ENCODE data around the gene ATXN1. TPM values are rescaled to one million over a fixed set of nuclear protein-coding genes. Genes with fewer than 3 reads are reported as not detected.

Gene ATXN1
- total and polyA plus RNA-seq, 2 of the 8 experiments (the other 6 are each of a cell fraction or from before 2014, with no cell fraction given): 1.6 to 4.0 TPM

DNA sequence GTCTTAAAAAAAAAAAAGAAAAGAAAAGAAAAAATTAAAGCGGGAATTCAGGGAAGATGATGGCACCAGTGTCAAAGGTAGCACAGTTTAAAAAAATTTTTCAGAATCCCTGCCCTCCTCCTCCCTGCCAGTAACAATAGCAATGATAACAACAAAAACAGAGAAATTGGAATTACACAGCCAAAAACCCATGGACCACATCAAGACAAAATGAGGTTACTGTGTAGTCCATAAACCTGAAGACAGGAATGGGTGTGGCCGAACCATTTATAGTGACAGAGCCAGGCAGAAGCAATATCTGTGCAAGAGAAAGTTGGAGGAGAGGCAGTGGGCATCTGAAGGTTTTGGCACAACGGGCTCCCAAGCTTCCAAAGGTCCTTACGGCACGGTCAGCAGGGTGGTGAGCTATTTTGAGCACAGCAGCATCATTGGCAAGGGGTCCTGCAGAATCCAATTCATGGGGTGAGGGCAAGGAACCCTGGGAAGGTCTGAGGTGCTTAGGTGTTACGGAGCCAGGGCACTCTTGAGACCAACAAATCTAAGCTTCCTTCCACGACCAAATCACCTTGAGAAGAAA is 320.5 kb downstream of the ATXN1 start (continued):
- TF ChIP-seq, protein P1, sequence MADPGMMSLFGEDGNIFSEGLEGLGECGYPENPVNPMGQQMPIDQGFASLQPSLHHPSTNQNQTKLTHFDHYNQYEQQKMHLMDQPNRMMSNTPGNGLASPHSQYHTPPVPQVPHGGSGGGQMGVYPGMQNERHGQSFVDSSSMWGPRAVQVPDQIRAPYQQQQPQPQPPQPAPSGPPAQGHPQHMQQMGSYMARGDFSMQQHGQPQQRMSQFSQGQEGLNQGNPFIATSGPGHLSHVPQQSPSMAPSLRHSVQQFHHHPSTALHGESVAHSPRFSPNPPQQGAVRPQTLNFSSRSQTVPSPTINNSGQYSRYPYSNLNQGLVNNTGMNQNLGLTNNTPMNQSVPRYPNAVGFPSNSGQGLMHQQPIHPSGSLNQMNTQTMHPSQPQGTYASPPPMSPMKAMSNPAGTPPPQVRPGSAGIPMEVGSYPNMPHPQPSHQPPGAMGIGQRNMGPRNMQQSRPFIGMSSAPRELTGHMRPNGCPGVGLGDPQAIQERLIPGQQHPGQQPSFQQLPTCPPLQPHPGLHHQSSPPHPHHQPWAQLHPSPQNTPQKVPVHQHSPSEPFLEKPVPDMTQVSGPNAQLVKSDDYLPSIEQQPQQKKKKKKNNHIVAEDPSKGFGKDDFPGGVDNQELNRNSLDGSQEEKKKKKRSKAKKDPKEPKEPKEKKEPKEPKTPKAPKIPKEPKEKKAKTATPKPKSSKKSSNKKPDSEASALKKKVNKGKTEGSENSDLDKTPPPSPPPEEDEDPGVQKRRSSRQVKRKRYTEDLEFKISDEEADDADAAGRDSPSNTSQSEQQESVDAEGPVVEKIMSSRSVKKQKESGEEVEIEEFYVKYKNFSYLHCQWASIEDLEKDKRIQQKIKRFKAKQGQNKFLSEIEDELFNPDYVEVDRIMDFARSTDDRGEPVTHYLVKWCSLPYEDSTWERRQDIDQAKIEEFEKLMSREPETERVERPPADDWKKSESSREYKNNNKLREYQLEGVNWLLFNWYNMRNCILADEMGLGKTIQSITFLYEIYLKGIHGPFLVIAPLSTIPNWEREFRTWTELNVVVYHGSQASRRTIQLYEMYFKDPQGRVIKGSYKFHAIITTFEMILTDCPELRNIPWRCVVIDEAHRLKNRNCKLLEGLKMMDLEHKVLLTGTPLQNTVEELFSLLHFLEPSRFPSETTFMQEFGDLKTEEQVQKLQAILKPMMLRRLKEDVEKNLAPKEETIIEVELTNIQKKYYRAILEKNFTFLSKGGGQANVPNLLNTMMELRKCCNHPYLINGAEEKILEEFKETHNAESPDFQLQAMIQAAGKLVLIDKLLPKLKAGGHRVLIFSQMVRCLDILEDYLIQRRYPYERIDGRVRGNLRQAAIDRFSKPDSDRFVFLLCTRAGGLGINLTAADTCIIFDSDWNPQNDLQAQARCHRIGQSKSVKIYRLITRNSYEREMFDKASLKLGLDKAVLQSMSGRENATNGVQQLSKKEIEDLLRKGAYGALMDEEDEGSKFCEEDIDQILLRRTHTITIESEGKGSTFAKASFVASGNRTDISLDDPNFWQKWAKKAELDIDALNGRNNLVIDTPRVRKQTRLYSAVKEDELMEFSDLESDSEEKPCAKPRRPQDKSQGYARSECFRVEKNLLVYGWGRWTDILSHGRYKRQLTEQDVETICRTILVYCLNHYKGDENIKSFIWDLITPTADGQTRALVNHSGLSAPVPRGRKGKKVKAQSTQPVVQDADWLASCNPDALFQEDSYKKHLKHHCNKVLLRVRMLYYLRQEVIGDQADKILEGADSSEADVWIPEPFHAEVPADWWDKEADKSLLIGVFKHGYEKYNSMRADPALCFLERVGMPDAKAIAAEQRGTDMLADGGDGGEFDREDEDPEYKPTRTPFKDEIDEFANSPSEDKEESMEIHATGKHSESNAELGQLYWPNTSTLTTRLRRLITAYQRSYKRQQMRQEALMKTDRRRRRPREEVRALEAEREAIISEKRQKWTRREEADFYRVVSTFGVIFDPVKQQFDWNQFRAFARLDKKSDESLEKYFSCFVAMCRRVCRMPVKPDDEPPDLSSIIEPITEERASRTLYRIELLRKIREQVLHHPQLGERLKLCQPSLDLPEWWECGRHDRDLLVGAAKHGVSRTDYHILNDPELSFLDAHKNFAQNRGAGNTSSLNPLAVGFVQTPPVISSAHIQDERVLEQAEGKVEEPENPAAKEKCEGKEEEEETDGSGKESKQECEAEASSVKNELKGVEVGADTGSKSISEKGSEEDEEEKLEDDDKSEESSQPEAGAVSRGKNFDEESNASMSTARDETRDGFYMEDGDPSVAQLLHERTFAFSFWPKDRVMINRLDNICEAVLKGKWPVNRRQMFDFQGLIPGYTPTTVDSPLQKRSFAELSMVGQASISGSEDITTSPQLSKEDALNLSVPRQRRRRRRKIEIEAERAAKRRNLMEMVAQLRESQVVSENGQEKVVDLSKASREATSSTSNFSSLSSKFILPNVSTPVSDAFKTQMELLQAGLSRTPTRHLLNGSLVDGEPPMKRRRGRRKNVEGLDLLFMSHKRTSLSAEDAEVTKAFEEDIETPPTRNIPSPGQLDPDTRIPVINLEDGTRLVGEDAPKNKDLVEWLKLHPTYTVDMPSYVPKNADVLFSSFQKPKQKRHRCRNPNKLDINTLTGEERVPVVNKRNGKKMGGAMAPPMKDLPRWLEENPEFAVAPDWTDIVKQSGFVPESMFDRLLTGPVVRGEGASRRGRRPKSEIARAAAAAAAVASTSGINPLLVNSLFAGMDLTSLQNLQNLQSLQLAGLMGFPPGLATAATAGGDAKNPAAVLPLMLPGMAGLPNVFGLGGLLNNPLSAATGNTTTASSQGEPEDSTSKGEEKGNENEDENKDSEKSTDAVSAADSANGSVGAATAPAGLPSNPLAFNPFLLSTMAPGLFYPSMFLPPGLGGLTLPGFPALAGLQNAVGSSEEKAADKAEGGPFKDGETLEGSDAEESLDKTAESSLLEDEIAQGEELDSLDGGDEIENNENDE (IDR thresholded peaks at IDR 0.05; ENCODE audit: insufficient replicate concordance, low read length): no peak
- TF ChIP-seq YY1 (IDR thresholded peaks at IDR 0.05; ENCODE audit: low read depth, low read length) (no peak), SRF (IDR thresholded peaks at IDR 0.05; ENCODE audit: low read depth, low read length) (no peak), SP4 (IDR thresholded peaks at IDR 0.05; ENCODE audit: low read length) (no peak), SP1 (IDR thresholded peaks at IDR 0.05; ENCODE audit: low read depth, low read length) (no peak), BACH1 (IDR thresholded peaks at IDR 0.05; ENCODE audit: low read length) (no peak)
